ENCODE results near the gene COPS7A.

DNA sequence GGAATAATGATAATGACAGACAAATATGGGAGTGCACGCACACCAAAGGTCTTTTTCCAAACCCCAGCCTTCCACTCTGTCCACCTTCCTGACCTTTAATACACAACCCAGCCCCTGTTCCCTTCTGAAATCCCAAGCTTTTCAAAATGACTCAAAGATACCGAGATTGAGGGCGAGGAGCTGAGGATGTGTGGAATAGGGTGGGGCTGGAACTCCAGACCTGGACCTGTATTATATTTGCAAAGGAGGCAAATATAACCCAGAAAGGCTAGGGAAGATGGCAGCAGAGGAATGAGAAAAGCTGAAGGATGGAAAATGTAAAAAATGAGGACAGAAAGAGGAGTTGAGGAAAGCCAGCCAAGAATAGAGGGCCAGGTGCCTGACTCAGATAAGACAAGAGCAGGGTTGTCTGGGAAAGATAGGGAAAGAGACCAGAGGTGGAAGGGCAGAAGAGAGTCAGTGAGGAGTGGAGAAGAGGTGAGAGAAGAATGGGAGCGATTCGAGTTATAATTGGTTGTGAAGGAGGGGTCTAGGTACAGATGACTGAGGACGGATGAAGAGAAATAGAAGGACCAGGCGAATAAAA is 41.3 kb downstream of the COPS7A start:
- TF ChIP-seq, protein P1, sequence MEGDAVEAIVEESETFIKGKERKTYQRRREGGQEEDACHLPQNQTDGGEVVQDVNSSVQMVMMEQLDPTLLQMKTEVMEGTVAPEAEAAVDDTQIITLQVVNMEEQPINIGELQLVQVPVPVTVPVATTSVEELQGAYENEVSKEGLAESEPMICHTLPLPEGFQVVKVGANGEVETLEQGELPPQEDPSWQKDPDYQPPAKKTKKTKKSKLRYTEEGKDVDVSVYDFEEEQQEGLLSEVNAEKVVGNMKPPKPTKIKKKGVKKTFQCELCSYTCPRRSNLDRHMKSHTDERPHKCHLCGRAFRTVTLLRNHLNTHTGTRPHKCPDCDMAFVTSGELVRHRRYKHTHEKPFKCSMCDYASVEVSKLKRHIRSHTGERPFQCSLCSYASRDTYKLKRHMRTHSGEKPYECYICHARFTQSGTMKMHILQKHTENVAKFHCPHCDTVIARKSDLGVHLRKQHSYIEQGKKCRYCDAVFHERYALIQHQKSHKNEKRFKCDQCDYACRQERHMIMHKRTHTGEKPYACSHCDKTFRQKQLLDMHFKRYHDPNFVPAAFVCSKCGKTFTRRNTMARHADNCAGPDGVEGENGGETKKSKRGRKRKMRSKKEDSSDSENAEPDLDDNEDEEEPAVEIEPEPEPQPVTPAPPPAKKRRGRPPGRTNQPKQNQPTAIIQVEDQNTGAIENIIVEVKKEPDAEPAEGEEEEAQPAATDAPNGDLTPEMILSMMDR (conservative IDR thresholded peaks at IDR 0.05 in 1 of 2, IDR thresholded peaks at IDR 0.05 in 1 of 2; ENCODE audit: low read depth in 1 of 2, low read length in 2 of 2) = no peak
- no peak for TF ChIP-seq EZH2 (IDR thresholded peaks at IDR 0.05; ENCODE audit: low read length, missing control alignments)
